HFF-Myc (cell line): ENCODE data around the gene CHST15.
"Not testable (repeated sequence)": the region's sequence is repeated elsewhere in the genome, so short reads cannot be mapped to it uniquely, and the experiment has no call there.

Experiments used
- DNase-seq: peaks from one replicate; pipeline ENCODE4 v3.0.0-alpha.2; 2011; ENCODE audit warnings: low read depth; ENCODE audit errors: extremely low read depth
- H3K4me3 ChIP-seq: replicated peaks from 2 replicates; pipeline ENCODE4 v1.5.1; 2011; ENCODE audit warnings: low read depth, mild to moderate bottlenecking, control low read depth, low read length
- CTCF ChIP-seq: IDR thresholded peaks from 2 replicates; pipeline ENCODE4 v1.5.1; 2012; ENCODE audit warnings: mild to moderate bottlenecking, low read depth, low read length, control low read depth; ENCODE audit errors: missing control alignments

Gene CHST15

GRCh38 chr10:124101351-124101750, 8.0 kb upstream of the CHST15 start:
- no peak for TF ChIP-seq CTCF
- H3K4me3 ChIP-seq, result no peak overlapping the region
- DNase-seq, result no peak

- DNase-seq, H3K4me3 ChIP-seq: not testable (repeated sequence)
Measured at GRCh38 chr10:124100651-124101050, 7.3 kb upstream of the CHST15 start.

GRCh38 chr10:124100124-124100523, 6.7 kb upstream of the CHST15 start:
- DNase-seq, result no peak
- H3K4me3 ChIP-seq, result no peak overlapping the region
- TF ChIP-seq CTCF, result no peak

GRCh38 chr10:124099604-124100003, 6.2 kb upstream of the CHST15 start:
- no peak for DNase-seq
- TF ChIP-seq CTCF, result no peak
- H3K4me3 ChIP-seq, result no peak overlapping the region

GRCh38 chr10:124098575-124098974, 5.2 kb upstream of the CHST15 start:
- H3K4me3 ChIP-seq, result no peak overlapping the region
- TF ChIP-seq CTCF, result no peak
- no peak for DNase-seq

- H3K4me3 ChIP-seq, result no peak overlapping the region
- DNase-seq, result no peak
- no peak for TF ChIP-seq CTCF
Measured at GRCh38 chr10:124097883-124098282, 4.5 kb upstream of the CHST15 start.

- no peak for DNase-seq
- no peak for TF ChIP-seq CTCF
- no peak overlapping the region for H3K4me3 ChIP-seq
Measured at GRCh38 chr10:124096494-124096893, 3.1 kb upstream of the CHST15 start.

GRCh38 chr10:124095801-124096200, 2.4 kb upstream of the CHST15 start:
- not testable (repeated sequence) for DNase-seq, H3K4me3 ChIP-seq
